PC-3 (cell line): ENCODE measurements around the gene TP63. TPM values are rescaled to one million over a fixed set of nuclear protein-coding genes. Genes with fewer than 3 reads are reported as not detected.
"Not testable (repeated sequence)": the region's sequence is repeated elsewhere in the genome, so short reads cannot be mapped to it uniquely, and the experiment has no call there.

Experiments used
- ATAC-seq: fragments of 200-7000 bp; cut with Tn5 transposase; 2 replicates; pipeline ENCODE4 v1.9.1; 2020; ENCODE audit warnings: mild to moderate bottlenecking, moderate library complexity
- BruUV-seq: library from RNA; stranded (reverse); fragments of 400-500 nt; replicated peaks from 2 replicates; lab custom pipeline; 2021; lab: Mats Ljungman, UMichigan
- CTCF ChIA-PET: fragments of 300-600 bp; sonication (Branson Sonifier 250); formaldehyde crosslinking; loops from one replicate; lab custom pipeline; 2022; ENCODE audit warnings: antibody characterized with exemption; lab: Charles Lee
- POLR2A ChIA-PET: fragments of 300-600 bp; sonication (Branson Sonifier 250); formaldehyde crosslinking; loops from one replicate; lab custom pipeline; 2022; ENCODE audit warnings: antibody characterized with exemption; ENCODE audit not compliant: unreplicated experiment; lab: Charles Lee
- DNase-seq: peaks from one replicate; pipeline ENCODE4 v3.0.0-alpha.2; 2015
- H2AFZ ChIP-seq: fragments of 300-600 bp; sonication (generic); 2 replicates; pipeline ENCODE4 v1.6.0; 2016; ENCODE audit warnings: antibody characterized with exemption, low read length
- H3F3A ChIP-seq: fragments of 300-600 bp; sonication (generic); one replicate; pipeline ENCODE4 v1.6.0; 2017; ENCODE audit warnings: antibody characterized with exemption, low read length, control low read depth, mild to moderate bottlenecking; ENCODE audit not compliant: unreplicated experiment
- H3K27ac ChIP-seq: fragments of 300-600 bp; sonication (generic); 2 replicates; pipeline ENCODE4 v1.5.1; 2016; ENCODE audit warnings: mild to moderate bottlenecking, low read length
- H3K27me3 ChIP-seq: fragments of 300-600 bp; sonication (generic); 2 replicates; pipeline ENCODE4 v1.6.1; 2016; ENCODE audit warnings: low read length, mixed read lengths
- H3K36me3 ChIP-seq: fragments of 300-600 bp; sonication (generic); 2 replicates; pipeline ENCODE4 v1.6.1; 2016; ENCODE audit warnings: low read depth, mixed run types, low read length, mixed read lengths
- H3K4me1 ChIP-seq: fragments of 300-600 bp; sonication (generic); 2 replicates; pipeline ENCODE4 v1.5.1; 2016; ENCODE audit warnings: low read length; ENCODE audit not compliant: insufficient read depth
- H3K4me2 ChIP-seq: fragments of 300-600 bp; sonication (generic); 2 replicates; pipeline ENCODE4 v1.6.0; 2016; ENCODE audit warnings: low read length
- H3K4me3 ChIP-seq: fragments of 300-600 bp; sonication (generic); 2 replicates; pipeline ENCODE4 v1.5.1; 2016; ENCODE audit warnings: mild to moderate bottlenecking, low read length, mixed read lengths
- H3K79me2 ChIP-seq: fragments of 300-600 bp; sonication (generic); 2 replicates; pipeline ENCODE4 v1.6.1; 2017; ENCODE audit warnings: low read length, mixed read lengths
- H3K9ac ChIP-seq: fragments of 300-600 bp; sonication (generic); 2 replicates; pipeline ENCODE4 v1.6.0; 2016; ENCODE audit warnings: mild to moderate bottlenecking, low read length
- H3K9me2 ChIP-seq: fragments of 300-600 bp; sonication (generic); replicated peaks from 2 replicates; pipeline ENCODE4 v1.6.1; 2016; ENCODE audit warnings: mixed run types, low read length, mixed read lengths
- H3K9me3 ChIP-seq: fragments of 300-600 bp; sonication (generic); 2 replicates; pipeline ENCODE4 v1.6.1; 2016; ENCODE audit warnings: low read length, mixed read lengths
- H4K20me1 ChIP-seq: fragments of 300-600 bp; sonication (generic); 2 replicates; pipeline ENCODE4 v1.6.1; 2016; ENCODE audit warnings: low read length, mixed read lengths
- CTCF ChIP-seq: fragments of 300-600 bp; sonication (generic); conservative IDR thresholded peaks from 2 replicates; pipeline ENCODE4 v1.5.1; 2017; ENCODE audit warnings: antibody characterized with exemption, low read depth, mild to moderate bottlenecking, low read length
- EZH2 ChIP-seq: fragments of 300-600 bp; sonication (generic); IDR thresholded peaks from one replicate; pipeline ENCODE4 v1.6.1; 2017; ENCODE audit warnings: antibody characterized with exemption, mild to moderate bottlenecking, low read length; ENCODE audit not compliant: unreplicated experiment
- EZH2phosphoT487 ChIP-seq: fragments of 300-600 bp; sonication (generic); IDR thresholded peaks from 2 replicates; pipeline ENCODE4 v1.6.1; 2018; ENCODE audit warnings: mild to moderate bottlenecking, antibody characterized with exemption, low read length, borderline replicate concordance
- intact Hi-C: fragments of 100-400 bp; cut with micrococcal nuclease; formaldehyde crosslinking; loops from 2 replicates; pipeline ENCODE4 v1.9.0; 2023
- total RNA-seq: library from RNA; depleted of rRNA; stranded (reverse); fragments of >200 nt; gene quantifications from 2 replicates; pipeline ENCODE4 v1.2.3, GENCODE V29; 2014

The TP63 gene
- total RNA-seq, 1 experiment from 2014 or later = 0.29 TPM

GRCh38 chr3:189744235-189744634, 113.0 kb downstream of the TP63 start:
- no TSS peak for BruUV-seq
- no peak overlapping the region for H3K4me2 ChIP-seq
- CTCF ChIA-PET = no interaction called here
- TF ChIP-seq CTCF (0 out of 2 replicates have a peak, but pooled peaks have one; percentile 22), EZH2 (no peak)
- DNase-seq (no peak), ATAC-seq (no peak)
- no peaks in the 10 kb centered on the region for H3K4me1 ChIP-seq
- H3K9me3 ChIP-seq = 0 out of 2 replicates have a peak, but pooled peaks cover 6% of the 10 kb centered on the region
- H2AFZ ChIP-seq = no peak overlapping the region
- H3K27me3 ChIP-seq = no peaks in the 10 kb centered on the region
- no peak overlapping the region for H3K9ac ChIP-seq
- no peaks in the 10 kb centered on the region for H3F3A ChIP-seq
- POLR2A ChIA-PET = no interaction called here
- H4K20me1 ChIP-seq = no peaks in the 10 kb centered on the region
- H3K36me3 ChIP-seq = no peaks in the 10 kb centered on the region
- H3K27ac ChIP-seq = no peak overlapping the region
- intact Hi-C loops = no loop called here
- H3K4me3 ChIP-seq = no peak overlapping the region
- H3K79me2 ChIP-seq = no peaks in the 10 kb centered on the region
- no peaks in the 10 kb centered on the region for H3K9me2 ChIP-seq

GRCh38 chr3:189745622-189746021, 114.4 kb downstream of the TP63 start:
- no peaks in the 10 kb centered on the region for H3F3A ChIP-seq
- no peak overlapping the region for H3K27ac ChIP-seq
- 0 out of 2 replicates have a peak, but pooled peaks cover 6% of the 10 kb centered on the region for H3K9me3 ChIP-seq
- CTCF ChIA-PET = no interaction called here
- H3K4me1 ChIP-seq = no peaks in the 10 kb centered on the region
- no peak overlapping the region for H2AFZ ChIP-seq
- POLR2A ChIA-PET = no interaction called here
- no TSS peak for BruUV-seq
- ATAC-seq (no peak), DNase-seq (no peak)
- intact Hi-C loops = no loop called here
- no peak overlapping the region for H3K4me2 ChIP-seq
- H3K79me2 ChIP-seq = no peaks in the 10 kb centered on the region
- H3K9ac ChIP-seq = no peak overlapping the region
- no peaks in the 10 kb centered on the region for H4K20me1 ChIP-seq
- H3K27me3 ChIP-seq = no peaks in the 10 kb centered on the region
- no peaks in the 10 kb centered on the region for H3K9me2 ChIP-seq
- no peak overlapping the region for H3K4me3 ChIP-seq
- H3K36me3 ChIP-seq = no peaks in the 10 kb centered on the region
- TF ChIP-seq CTCF (no peak), EZH2phosphoT487 (no peak), EZH2 (no peak)

GRCh38 chr3:189748046-189748445, 116.9 kb downstream of the TP63 start:
- Histone ChIP-seq H3K4me3 (no peak overlapping the region), H3K9ac (no peak overlapping the region), H3K4me2 (no peak overlapping the region), H3K27ac (no peak overlapping the region), H3K27me3 (no peaks in the 10 kb centered on the region), H3K9me2 (no peaks in the 10 kb centered on the region), H3K36me3 (no peaks in the 10 kb centered on the region), H2AFZ (no peak overlapping the region), H3K4me1 (no peaks in the 10 kb centered on the region), H3K79me2 (no peaks in the 10 kb centered on the region), H3K9me3 (0 out of 2 replicates have a peak, but pooled peaks cover 6% of the 10 kb centered on the region), H4K20me1 (no peaks in the 10 kb centered on the region), H3F3A (no peaks in the 10 kb centered on the region)
- intact Hi-C loops = no loop called here
- ATAC-seq (no peak), DNase-seq (no peak)
- TF ChIP-seq CTCF (no peak), EZH2 (no peak), EZH2phosphoT487 (no peak)
- no TSS peak for BruUV-seq
- ChIA-PET POLR2A (no interaction called here), CTCF (no interaction called here)

GRCh38 chr3:189750972-189751371, 119.8 kb downstream of the TP63 start:
- BruUV-seq, intact Hi-C loops, H3K4me2 ChIP-seq, H3F3A ChIP-seq, H3K79me2 ChIP-seq, H3K9me3 ChIP-seq, DNase-seq, H3K9me2 ChIP-seq, H4K20me1 ChIP-seq, H3K4me3 ChIP-seq, H3K27ac ChIP-seq, H3K27me3 ChIP-seq, POLR2A ChIA-PET, H2AFZ ChIP-seq, H3K36me3 ChIP-seq, ATAC-seq, CTCF ChIA-PET, H3K9ac ChIP-seq: not testable (repeated sequence)
- H3K4me1 ChIP-seq = peaks cover 14% of the 10 kb centered on the region
